ENCODE results near the gene SEC24C.
"Not testable (repeated sequence)": the region's sequence is repeated elsewhere in the genome, so short reads cannot be mapped to it uniquely, and the experiment has no call there.

The SEC24C gene, protein sequence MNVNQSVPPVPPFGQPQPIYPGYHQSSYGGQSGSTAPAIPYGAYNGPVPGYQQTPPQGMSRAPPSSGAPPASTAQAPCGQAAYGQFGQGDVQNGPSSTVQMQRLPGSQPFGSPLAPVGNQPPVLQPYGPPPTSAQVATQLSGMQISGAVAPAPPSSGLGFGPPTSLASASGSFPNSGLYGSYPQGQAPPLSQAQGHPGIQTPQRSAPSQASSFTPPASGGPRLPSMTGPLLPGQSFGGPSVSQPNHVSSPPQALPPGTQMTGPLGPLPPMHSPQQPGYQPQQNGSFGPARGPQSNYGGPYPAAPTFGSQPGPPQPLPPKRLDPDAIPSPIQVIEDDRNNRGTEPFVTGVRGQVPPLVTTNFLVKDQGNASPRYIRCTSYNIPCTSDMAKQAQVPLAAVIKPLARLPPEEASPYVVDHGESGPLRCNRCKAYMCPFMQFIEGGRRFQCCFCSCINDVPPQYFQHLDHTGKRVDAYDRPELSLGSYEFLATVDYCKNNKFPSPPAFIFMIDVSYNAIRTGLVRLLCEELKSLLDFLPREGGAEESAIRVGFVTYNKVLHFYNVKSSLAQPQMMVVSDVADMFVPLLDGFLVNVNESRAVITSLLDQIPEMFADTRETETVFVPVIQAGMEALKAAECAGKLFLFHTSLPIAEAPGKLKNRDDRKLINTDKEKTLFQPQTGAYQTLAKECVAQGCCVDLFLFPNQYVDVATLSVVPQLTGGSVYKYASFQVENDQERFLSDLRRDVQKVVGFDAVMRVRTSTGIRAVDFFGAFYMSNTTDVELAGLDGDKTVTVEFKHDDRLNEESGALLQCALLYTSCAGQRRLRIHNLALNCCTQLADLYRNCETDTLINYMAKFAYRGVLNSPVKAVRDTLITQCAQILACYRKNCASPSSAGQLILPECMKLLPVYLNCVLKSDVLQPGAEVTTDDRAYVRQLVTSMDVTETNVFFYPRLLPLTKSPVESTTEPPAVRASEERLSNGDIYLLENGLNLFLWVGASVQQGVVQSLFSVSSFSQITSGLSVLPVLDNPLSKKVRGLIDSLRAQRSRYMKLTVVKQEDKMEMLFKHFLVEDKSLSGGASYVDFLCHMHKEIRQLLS

DNA sequence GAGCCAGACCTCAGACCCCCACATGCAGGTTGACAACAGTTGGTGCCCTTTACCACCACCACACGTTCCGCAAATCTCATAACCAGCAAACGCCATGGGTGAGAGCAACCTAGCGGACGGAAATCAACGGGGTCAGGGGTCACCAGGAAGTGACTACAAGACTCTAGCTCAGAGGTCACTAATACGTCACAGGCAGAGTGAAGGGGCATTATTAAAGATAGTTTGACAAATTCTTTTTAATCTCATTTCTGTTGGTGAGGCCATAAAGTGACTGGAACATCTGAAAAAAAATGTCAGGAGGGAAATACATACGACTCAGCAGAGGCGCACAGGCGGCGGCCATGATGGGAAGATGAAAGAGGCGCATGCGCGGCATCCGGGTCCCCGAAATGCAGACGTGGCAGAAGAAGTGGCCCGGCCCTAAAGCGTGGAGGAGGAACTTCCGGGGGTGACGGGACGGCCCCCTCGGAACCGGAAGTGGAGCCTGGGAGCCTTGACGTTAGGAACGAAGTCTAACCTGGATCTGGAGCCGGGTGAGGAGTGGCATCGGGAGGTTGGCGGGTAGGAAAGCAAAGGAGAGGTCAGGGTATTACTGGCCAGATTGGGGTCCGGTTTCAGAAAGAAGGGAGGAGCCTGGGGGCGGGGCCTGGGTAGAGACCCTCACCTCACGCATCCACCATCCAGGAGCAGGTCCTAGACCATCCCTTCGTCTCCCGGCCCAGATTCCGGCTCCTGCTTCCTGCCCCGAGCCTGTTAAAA lies at the start of gene SEC24C:
SEC24C (plus strand) TSS at position 468 of the 759 bp plus-strand sequence. CDS start 2,461 bp downstream, outside the sequence.
- peak; percentile 77 for DNase-seq (ENCODE audit: low spot score)

DNA sequence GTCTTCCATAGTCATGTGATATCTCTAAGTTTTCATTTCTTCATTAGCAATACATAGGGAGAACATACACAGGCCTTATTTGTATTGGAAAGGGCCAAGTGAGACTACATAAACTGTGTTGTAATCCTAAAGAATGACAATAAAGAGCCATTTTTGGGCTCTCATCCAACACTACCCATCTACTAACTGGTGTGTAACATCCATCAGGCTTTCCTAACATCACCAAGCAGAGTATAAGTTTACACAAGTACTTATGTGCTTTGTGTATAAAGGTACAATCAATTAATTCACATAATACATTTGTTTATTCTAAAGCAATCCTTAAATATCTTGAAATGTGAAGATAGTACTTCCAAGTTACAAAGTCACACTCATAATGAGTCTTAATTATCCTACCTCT lies 48.9 kb upstream of the SEC24C start:
- DNase-seq (ENCODE audit: low spot score): not testable (repeated sequence)

DNA sequence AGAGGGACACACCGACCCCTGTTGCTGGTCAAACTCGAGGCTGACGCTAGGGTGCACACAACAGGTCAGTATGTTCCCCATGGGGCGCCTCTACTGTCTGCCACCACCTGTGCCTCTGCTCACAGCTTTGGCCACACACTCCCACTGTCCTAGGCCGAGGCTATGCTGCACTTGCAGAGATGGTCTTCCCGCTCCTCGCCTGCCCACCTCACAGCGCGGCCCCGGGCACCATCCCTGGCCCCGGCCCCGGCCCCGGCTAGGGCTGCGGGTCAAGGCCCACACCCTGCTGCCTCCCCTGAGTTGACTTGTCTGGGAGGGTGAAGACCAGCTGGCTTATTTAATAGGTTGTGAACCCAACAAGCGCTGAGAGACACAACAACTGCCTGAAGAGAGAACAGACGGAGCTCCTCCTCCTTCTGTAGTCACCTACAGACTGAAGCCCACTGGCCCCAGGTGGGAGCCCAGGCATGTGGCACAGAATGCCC lies 46.5 kb upstream of the SEC24C start, which contains the start of gene AGAP5:
AGAP5 (minus strand) TSS at position 435 of the 485 bp plus-strand sequence; CDS start at position 81, 354 bp downstream.
- not testable (repeated sequence) for DNase-seq (ENCODE audit: low spot score)

DNA sequence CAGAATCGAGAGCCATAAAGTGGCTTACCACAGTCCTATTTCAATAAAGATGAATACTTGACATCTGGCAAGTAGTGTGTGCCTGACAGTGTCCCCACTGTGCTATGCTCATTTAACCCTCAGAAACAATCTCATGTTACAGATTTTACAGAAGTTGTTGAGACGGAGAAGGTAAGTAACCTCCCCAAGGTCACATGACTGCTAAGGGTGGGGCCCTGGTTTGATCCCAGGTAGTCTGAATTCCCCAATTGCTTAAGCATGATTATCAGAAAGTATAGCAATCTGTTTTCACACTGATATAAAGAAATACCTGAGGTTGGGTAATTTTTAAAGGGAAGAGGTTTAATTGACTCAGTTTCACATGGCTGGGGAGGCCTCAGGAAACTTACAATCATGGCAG lies 45.4 kb upstream of the SEC24C start:
- not testable (repeated sequence) for DNase-seq (ENCODE audit: low spot score)

DNA sequence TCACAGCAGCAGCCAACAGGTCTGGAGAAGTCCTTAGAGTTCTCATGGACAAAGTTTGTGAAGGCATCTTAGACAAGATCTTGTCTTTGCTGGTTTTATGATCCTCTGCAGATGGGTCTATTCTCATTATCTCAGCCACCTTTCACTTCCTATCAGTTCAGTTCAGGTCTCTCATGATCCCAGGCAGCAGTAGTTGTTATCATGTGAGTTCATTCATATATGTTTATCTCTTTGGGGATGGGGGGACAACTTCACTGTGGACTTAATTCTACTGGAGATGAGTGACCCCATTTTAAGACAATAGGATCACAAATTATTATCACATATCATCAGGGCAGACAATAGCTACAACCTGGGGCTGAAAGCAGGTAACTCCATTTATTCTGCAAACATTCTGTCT lies 40.2 kb upstream of the SEC24C start:
- not testable (repeated sequence) for DNase-seq (ENCODE audit: low spot score)

DNA sequence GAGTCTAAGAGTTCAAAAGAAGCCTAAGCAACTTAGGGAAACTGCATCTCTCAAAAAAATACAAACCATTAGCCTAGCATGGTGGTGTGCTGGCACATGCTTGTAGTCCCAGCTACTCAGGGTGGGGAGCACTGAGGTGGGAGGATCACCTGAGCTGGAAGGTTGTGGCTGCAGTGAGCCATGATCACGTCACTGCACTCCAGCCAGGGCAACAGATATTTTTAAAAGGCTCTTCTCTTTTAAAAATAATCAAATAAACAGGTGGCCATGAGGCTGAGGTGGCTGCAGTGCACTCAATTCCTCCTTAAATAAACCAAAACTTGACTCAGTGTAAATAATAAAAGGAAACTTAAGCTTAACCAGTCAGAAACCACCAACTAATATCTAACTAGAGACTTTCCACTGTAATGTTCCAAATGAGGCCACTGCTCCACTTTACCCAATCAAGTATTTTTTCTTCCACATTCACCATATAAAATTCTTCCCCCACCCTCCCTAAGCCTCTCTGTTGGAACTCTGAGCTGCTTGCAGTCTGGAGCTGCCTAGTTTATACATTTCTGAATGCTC lies 38.6 kb upstream of the SEC24C start:
- not testable (repeated sequence) for DNase-seq (ENCODE audit: low spot score)

DNA sequence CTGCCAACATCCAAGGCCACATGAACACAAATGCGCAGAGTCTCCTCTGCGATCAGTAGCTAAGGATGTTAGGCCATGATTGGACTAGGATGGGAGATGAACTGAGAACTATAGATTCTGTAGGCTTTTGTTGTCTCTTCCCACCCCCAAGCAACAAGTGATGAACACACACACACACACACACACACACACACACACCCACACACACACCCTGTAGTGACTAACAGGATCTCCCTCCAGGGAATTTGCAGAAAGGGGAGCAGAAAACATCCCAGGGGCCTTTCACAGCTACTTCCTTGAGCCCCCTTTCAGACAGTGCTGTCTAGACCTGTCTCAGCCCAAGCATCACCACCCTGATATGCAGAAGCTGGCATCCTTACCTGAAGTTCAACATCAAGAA lies 37.7 kb upstream of the SEC24C start:
- DNase-seq (ENCODE audit: low spot score): not testable (repeated sequence)

DNA sequence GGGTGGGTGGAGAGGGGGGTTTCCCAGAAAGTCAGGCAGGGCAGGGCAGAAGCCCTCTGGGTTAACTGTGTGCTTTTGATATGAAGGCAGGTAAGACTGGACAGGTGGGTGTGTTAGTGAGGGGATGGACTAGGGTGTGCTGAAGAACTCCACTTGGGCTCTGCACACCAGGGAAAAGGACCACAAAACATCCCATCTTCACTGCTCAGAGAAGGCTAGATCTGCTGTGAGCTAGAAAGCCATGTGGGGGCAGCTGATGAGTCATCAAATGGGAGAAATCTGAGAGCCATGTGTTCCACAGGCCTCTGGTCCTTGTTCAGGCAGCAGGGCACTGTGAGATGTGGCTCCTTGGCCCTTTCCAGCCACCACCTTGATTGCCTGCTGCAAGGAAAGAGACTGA lies 36.5 kb upstream of the SEC24C start:
- not testable (repeated sequence) for DNase-seq (ENCODE audit: low spot score)

DNA sequence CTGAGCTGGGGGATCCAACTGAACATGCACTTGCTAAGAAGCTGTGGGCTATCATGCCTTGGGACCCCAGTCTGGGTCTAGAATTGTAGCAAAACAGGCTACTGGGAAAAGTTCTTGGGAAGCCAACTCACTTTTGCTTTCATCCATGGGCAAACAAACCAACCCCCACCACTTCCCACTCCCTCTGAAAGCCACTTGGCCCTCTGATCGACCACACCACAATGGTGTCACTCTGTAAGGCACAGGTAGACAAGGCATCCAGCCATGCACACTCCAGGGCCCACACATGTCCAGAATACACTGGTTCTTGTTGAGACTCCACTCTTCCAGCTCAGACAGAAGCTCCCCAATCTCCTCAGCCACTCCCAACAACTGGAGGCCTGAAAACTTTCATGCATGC lies 36.0 kb upstream of the SEC24C start:
- DNase-seq (ENCODE audit: low spot score): not testable (repeated sequence)

DNA sequence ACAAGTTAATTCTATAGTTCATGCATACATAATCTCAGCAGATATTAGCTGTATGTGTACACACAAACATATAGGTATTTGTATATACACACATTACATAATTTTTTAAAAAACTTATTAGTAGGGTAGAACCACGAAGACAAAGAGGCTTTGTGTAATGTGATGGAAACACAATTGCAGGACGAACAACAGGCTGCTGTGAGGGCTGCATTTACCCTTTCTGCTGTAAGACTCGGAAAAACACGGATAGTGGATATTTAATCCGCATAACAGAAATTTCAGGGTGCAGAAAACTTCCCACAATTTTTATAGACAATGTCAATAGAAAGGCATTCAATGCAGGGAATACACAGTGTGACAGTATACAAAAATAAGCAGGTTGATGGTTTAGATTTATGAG lies 32.5 kb upstream of the SEC24C start:
- DNase-seq (ENCODE audit: low spot score): not testable (repeated sequence)

DNA sequence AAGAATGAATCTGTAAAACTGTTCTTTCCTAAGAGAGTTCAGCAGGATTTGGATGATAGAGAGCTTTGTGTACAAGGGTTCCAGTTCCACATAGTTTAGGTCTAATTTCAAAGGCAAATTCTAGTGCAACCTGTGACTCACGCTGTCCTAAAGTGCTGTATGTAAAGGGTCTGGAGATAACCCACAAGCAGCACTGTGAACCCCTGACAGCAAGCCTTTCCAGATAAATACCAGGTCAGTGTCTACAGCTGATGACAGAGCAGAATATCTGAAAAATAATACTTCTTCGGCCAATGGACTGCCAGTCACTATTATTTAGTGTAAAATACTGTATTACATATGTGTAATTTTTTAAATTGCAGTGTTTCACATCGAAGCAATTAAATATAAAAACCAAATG lies 30.3 kb upstream of the SEC24C start:
- not testable (repeated sequence) for DNase-seq (ENCODE audit: low spot score)

DNA sequence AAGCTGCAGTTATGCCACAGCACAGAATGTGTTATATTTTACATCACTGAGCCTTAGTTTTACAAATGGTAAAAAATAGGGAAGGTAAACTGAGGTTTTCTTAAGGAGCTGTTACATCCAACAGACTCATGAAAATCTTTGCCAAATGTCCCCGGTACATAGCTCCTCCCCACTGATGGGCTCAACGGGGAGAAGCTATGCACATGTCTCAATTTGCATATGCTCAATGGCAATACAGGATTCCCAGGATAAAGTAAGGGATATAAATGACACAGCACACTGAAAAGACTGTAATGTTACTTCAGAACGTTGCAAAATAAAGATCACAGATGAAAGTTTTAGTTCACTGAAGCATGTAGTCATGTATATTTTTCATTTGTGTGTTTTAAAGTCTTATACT lies 29.7 kb upstream of the SEC24C start:
- DNase-seq (ENCODE audit: low spot score): not testable (repeated sequence)

DNA sequence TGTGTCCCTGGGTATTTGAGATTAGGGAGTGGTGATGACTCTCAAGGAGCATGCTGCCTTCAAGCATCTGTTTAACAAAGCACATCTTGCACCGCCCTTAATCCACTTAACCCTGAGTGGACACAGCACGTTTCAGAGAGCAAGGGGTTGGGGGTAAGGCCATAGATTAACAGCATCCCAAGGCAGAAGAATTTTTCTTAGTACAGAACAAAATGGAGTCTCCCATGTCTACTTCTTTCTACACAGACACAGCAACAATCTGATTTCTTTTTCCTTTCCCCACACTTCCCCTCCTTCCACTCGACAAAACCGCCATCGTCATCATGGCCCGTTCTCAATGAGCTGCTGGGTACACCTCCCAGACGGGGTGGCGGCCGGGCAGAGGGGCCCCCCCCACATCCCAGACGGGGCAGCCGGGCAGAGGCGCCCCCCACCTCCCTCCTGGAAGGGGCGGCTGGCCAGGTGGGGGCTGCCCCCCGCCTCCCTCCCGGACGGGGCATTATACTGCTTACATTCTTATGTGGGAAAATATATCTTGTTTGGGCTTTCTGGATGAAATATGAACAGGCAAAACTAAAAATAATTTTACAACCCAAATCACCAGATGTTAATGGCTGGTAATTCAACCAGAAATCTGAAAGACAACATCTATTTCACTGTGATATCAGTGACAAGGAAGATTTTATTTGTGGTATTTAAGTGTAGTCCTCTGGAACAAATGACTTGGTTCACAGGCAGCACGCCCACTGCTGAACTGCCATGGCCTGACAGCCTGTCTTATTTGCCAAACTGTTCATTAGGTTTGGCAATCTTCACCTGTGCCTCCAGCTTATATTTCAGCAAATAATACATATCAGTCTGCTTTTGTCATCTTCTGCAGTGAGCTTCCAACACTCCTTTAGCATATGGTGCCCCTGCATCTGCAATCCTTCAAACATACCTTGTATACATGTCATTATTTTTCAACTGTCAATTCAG lies 28.7 kb upstream of the SEC24C start:
- not testable (repeated sequence) for DNase-seq (ENCODE audit: low spot score)

DNA sequence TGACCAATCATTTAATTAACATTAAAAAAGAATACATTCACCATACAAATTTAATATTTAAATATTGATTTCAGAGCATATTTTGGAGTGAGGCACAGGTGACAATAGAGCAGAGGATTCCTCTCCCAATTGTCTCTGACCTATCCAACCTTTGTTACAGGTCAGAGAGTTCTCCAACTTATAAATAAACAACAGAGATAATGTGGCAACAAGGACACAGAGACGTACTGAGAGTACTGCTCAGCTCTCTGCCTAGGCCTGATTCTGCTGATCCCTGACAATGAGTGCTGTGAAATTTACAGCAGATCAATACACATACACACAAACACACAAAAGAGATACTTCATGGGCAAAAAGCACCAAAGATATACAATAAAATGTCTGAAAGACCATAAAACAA lies 27.9 kb upstream of the SEC24C start:
- DNase-seq (ENCODE audit: low spot score): no peak

DNA sequence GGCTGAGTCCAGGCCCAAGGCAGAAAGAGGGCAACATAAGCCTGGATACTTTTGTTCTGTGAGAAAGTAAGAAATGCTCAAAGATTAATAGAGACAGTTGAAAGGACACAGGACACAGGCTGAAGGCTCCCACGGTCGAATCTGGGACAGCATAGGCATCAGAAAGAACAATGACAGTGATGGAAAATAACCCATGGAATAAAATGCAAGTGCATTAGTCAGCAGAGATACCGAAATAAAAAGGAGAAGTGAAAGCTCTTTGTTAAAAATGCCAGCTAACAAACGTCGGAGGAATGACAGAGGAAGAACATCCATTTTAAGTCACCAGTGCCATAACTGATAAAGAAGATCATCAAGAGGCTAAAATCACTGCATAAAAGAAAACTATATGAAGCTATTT lies 26.6 kb upstream of the SEC24C start:
- no peak for DNase-seq (ENCODE audit: low spot score)

DNA sequence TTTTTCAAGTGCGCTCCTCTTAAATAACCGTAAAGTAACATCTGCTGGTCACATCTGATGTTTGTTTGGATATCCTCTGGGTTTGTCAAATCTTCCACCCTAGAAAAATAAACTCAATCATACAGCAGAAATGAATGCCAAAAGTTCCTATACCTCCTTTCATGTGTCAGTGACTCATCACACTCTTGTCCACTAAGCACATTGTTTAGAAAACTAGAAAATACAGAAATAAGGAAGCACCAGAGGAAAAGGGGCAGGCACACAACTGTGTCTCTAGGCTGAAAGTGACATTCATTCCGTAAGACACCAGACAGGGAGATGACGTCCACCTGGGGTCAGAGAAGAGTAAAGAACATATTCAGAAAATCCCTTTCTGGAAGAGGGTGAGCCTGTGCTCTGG lies 23.6 kb upstream of the SEC24C start:
- not testable (repeated sequence) for DNase-seq (ENCODE audit: low spot score)

DNA sequence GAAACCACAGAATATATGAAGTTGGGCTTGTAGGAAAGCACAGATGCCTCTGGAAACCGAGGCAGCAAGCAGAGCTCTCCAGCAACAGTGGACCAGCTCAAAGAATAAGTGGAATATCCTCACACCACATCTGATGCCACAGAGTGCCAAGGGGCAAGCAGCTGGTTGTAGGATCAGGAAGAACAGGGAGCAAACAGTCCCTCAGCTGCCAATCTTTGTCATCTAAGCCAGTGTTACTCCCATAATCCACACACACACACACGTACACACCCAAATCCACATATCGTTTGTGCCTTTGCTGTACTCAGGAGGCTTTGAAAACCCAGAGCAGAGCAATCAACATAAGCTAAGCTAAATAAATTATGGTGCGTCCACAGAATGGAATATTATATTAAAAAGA lies 20.7 kb upstream of the SEC24C start:
- DNase-seq (ENCODE audit: low spot score): no peak

DNA sequence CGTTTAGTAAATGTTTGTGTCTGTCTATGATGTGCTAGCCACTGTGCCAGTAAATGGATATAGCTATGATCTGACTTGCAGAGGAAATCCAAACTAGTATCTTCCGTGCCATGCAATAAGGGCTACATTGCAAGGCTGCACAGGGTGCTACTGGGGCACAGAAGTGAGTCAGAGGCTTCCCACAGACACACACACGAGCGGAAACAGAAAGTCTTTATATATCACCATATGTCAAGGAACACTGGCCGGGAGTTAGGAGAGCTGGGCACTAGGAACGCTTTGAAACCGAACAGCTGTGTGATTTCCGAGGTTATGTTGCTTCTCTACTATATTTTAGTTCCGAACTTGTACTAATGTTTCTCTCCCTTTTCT lies 14.4 kb upstream of the SEC24C start:
- not testable (repeated sequence) for DNase-seq (ENCODE audit: low spot score)

DNA sequence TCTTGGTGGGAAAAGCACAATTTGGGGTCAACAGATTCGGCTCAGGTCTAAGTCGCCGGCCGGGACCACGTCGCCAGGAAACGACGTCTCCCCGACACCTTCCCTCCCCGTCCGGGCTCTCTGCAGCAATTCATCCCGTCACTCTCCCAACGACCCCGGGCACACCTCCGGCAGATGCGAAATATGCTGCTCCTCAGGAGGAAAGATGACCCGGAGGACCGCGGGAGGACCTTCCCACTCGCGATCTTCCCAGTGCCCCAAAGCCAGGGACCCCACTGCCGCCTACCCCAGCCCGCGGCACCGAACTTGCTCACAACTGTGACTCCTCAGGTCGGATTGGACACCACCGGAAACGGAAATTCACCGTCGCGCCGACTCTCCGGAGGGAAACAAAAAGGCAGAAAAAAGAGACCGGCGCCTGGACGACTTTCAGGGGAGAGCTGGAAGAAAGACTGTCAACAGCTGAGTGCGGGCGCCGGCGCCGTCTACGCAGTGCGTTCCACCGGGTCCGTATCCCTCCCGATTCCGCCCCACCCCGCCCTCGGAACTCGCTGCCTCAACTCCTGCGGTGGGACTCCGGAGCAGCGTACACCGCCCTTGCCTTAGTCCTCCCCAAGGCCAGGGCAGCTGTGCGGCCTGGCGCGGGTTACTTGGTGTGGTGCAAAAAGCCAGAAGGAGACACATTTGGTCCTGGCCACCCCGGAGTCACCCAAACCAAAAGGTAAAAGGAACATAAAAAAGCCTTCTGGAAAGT lies 13.8 kb upstream of the SEC24C start:
- DNase-seq (ENCODE audit: low spot score): peak; percentile 52
